Tongue (tissue), 3 donors: ENCODE data around the gene MAML1. TPM values are rescaled to one million over a fixed set of nuclear protein-coding genes. Genes with fewer than 3 reads are reported as not detected.

ENCODE experiments used
- DNase-seq: peaks from one replicate; pipeline ENCODE4 v3.0.0-alpha.2; 2015
- small RNA-seq: library from RNA; depleted of rRNA; stranded (forward); fragments of <200 nt; gene quantifications from one replicate; pipeline ENCODE3, GENCODE V24; 2014; ENCODE audit warnings: low replicate concordance
- total RNA-seq: library from RNA; depleted of rRNA; stranded (reverse); fragments of >200 nt; gene quantifications from one replicate; pipeline ENCODE4 v1.2.3, GENCODE V29; 2014

MAML1 gene
- total RNA-seq, 1 donor from 2014 or later = 19.6 TPM

DNA sequence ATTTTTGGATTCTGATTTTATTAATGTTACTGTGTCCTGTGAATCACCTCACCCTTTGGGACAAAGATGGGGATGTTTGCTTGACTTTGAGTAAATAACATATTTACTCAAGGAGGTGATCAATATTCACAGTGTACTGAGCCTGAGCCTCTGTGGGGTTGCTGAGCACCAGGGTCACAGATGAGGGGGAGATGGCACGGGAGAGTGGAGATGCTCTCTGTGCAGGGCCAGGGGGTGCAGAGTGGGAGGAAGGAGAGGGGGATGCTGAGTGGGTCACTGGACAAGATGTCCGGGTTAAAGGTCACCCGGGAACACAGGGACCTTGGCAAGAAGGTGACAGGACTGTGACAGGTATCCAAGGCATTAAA is 92.1 kb downstream of the MAML1 start:
- DNase-seq = no peak

DNA sequence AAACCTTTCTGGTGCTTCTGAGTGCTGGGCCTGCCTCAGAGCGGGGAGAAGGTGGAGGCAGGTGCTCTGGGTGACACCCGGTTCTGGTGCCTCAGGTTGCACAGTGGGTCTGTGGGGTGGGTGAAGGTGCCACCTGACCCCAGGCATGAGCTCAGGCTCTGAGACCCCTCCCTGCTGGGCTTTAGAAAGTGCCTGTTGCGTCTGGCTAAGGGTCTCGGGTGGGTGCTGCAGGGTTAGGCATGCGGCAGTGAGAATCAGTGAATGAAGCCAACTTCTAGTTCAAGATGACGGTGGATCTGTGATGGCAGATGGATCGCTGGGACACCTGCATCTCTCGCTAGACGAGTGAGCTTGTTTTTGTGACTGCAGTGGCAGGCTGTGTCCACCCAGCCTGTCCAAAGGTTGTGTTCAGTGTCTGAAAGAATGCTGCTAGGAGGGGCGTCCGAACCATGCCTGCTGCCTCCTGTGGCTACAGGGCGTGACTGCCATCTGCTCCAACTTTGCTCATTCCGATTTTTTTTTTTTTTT is 93.1 kb downstream of the MAML1 start:
- no peak for DNase-seq

Small RNA genes lying within 50 kb of the gene (small RNA-seq; reads per million reads assigned to genes)
- gene MIR1229 = 0.08 reads per million

Other genes starting within 250 kb of the MAML1 start
- gene RUFY1, start 182.3 kb upstream of the MAML1 start, total RNA-seq = 41.4 TPM
- gene HNRNPH1, start 109.2 kb upstream of the MAML1 start, total RNA-seq = 726 TPM
- gene CBY3, start 51.8 kb upstream of the MAML1 start, total RNA-seq = not detected
- gene CANX, start 33.9 kb upstream of the MAML1 start, total RNA-seq = 353 TPM
- gene LTC4S, start 61.2 kb downstream of the MAML1 start, total RNA-seq = not detected
- 48.4 TPM for gene MGAT4B, start 74.0 kb downstream of the MAML1 start, total RNA-seq
- gene SQSTM1, start 88.1 kb downstream of the MAML1 start, total RNA-seq = 132 TPM
- gene MRNIP, start 126.0 kb downstream of the MAML1 start, total RNA-seq = 38.9 TPM
- 65.8 TPM for gene TBC1D9B, start 175.1 kb downstream of the MAML1 start, total RNA-seq